NB4 (cell line): ENCODE data around the gene COL2A1.

Experiments
- CTCF ChIP-seq: IDR thresholded peaks from one replicate; pipeline ENCODE4 v1.5.1; 2012; ENCODE audit warnings: low read depth, low read length
- MYC ChIP-seq: IDR thresholded peaks from 2 replicates; pipeline ENCODE4 v1.6.1; 2011; ENCODE audit warnings: low read depth, low read length
- POLR2A ChIP-seq: IDR thresholded peaks from 2 replicates; pipeline ENCODE4 v1.6.1; 2011; ENCODE audit warnings: mild to moderate bottlenecking; ENCODE audit not compliant: insufficient read length; ENCODE audit errors: extremely low read depth

GRCh38 chr12:47965581-47965980 is 38.7 kb downstream of the COL2A1 start:
- TF ChIP-seq CTCF (no peak), POLR2A (no peak), MYC (no peak)
